ENCODE results near the gene KCTD18.

The KCTD18 gene

GRCh38 chr2:200484934-200485333 lies 24.9 kb downstream of the KCTD18 start:
- no peak for DNase-seq (ENCODE audit: low spot score)

- no peak for DNase-seq (ENCODE audit: low spot score)
Observed at GRCh38 chr2:200483729-200484198, 26.1 kb downstream of the KCTD18 start.

GRCh38 chr2:200482194-200482593 lies 27.7 kb downstream of the KCTD18 start:
- no peak for DNase-seq (ENCODE audit: low spot score)

- no peak for DNase-seq (ENCODE audit: low spot score)
Observed at GRCh38 chr2:200479692-200480265, 30.1 kb downstream of the KCTD18 start.

GRCh38 chr2:200477667-200478131 lies 32.2 kb downstream of the KCTD18 start:
- no peak for DNase-seq (ENCODE audit: low spot score)

- no peak for DNase-seq (ENCODE audit: low spot score)
Observed at GRCh38 chr2:200476836-200477235, 33.0 kb downstream of the KCTD18 start.

- DNase-seq (ENCODE audit: low spot score) = no peak
Observed at GRCh38 chr2:200475795-200476194, 34.1 kb downstream of the KCTD18 start.

- no peak for DNase-seq (ENCODE audit: low spot score)
Observed at GRCh38 chr2:200472853-200473464, 36.9 kb downstream of the KCTD18 start.

- no peak for DNase-seq (ENCODE audit: low spot score)
Observed at GRCh38 chr2:200471928-200472645, 37.8 kb downstream of the KCTD18 start.

- peak; percentile 54 for DNase-seq (ENCODE audit: low spot score)
Observed at GRCh38 chr2:200471324-200471848, 38.5 kb downstream of the KCTD18 start.

- no peak for DNase-seq (ENCODE audit: low spot score)
Observed at GRCh38 chr2:200470230-200470629, 39.6 kb downstream of the KCTD18 start.

GRCh38 chr2:200469708-200470211 lies 40.1 kb downstream of the KCTD18 start:
- DNase-seq (ENCODE audit: low spot score) = no peak

- peak; percentile 43 for DNase-seq (ENCODE audit: low spot score)
Observed at GRCh38 chr2:200467806-200468681, 41.8 kb downstream of the KCTD18 start.

GRCh38 chr2:200466425-200467418 lies 43.1 kb downstream of the KCTD18 start:
- DNase-seq (ENCODE audit: low spot score) = peak; percentile 57

- no peak for DNase-seq (ENCODE audit: low spot score)
Observed at GRCh38 chr2:200463452-200463851, 46.4 kb downstream of the KCTD18 start.

- no peak for DNase-seq (ENCODE audit: low spot score)
Observed at GRCh38 chr2:200461846-200462710, 47.8 kb downstream of the KCTD18 start.

GRCh38 chr2:200459101-200459500 lies 50.8 kb downstream of the KCTD18 start:
- no peak for DNase-seq (ENCODE audit: low spot score)

GRCh38 chr2:200456567-200456966 lies 53.3 kb downstream of the KCTD18 start:
- no peak for DNase-seq (ENCODE audit: low spot score)

- peak; percentile 9 for DNase-seq (ENCODE audit: low spot score)
Observed at GRCh38 chr2:200455958-200456421, 53.9 kb downstream of the KCTD18 start.

Measured in CD4-positive, alpha-beta T cell treated with Interleukin-15 for 4 hours (primary cell).